HEK293 (cell line): ENCODE data around the gene ANTKMT.
A peak's percentile ranks its signal among the peaks of the same experiment; 100 is the strongest.

Source experiments
- BCL11A ChIP-seq: fragments of 450-650 bp; formaldehyde crosslinking; IDR thresholded peaks from 2 replicates; pipeline ENCODE4 v1.5.1; 2016; ENCODE audit warnings: low read depth, missing biosample characterization, missing genetic modification characterization
- HOXA7 ChIP-seq: sonication (generic); formaldehyde crosslinking; IDR thresholded peaks from 2 replicates; pipeline ENCODE4 v1.8.1; 2022; ENCODE audit warnings: missing genetic modification reagents, borderline replicate concordance
- HOXC10 ChIP-seq: sonication (generic); formaldehyde crosslinking; IDR thresholded peaks from 2 replicates; pipeline ENCODE4 v1.8.1; 2023; ENCODE audit warnings: mild to moderate bottlenecking, missing genetic modification reagents
- HOXD13 ChIP-seq: sonication (generic); formaldehyde crosslinking; IDR thresholded peaks from 2 replicates; pipeline ENCODE4 v1.8.0; 2022; ENCODE audit warnings: missing genetic modification reagents, borderline replicate concordance
- KLF1 ChIP-seq: fragments of 450-650 bp; formaldehyde crosslinking; IDR thresholded peaks from 2 replicates; pipeline ENCODE4 v1.5.1; 2016; ENCODE audit warnings: missing biosample characterization, missing genetic modification characterization
- SCRT1 ChIP-seq: fragments of 450-650 bp; formaldehyde crosslinking; IDR thresholded peaks from 2 replicates; pipeline ENCODE4 v1.5.1; 2016; ENCODE audit warnings: missing biosample characterization, missing genetic modification characterization, borderline replicate concordance
- ZBTB20 ChIP-seq: fragments of 450-650 bp; formaldehyde crosslinking; IDR thresholded peaks from 2 replicates; pipeline ENCODE4 v1.5.1; 2016; ENCODE audit warnings: missing biosample characterization, missing genetic modification characterization
- ZBTB48 ChIP-seq: fragments of 450-650 bp; formaldehyde crosslinking; IDR thresholded peaks from 2 replicates; pipeline ENCODE4 v1.5.1; 2016; ENCODE audit warnings: missing biosample characterization, missing genetic modification characterization
- ZBTB8A ChIP-seq: fragments of 450-650 bp; formaldehyde crosslinking; IDR thresholded peaks from 2 replicates; pipeline ENCODE4 v1.5.1; 2016; ENCODE audit warnings: missing biosample characterization, missing genetic modification characterization
- ZEB2 ChIP-seq: fragments of 450-650 bp; formaldehyde crosslinking; IDR thresholded peaks from 2 replicates; pipeline ENCODE4 v1.5.1; 2016; ENCODE audit warnings: missing biosample characterization, missing genetic modification characterization
- ZIC2 ChIP-seq: fragments of 450-650 bp; formaldehyde crosslinking; IDR thresholded peaks from 2 replicates; pipeline ENCODE4 v1.5.1; 2016; ENCODE audit warnings: missing biosample characterization, missing genetic modification characterization
- ZNF155 ChIP-seq: fragments of 450-650 bp; formaldehyde crosslinking; IDR thresholded peaks from 2 replicates; pipeline ENCODE4 v1.5.1; 2016; ENCODE audit warnings: missing biosample characterization, missing genetic modification characterization
- ZNF184 ChIP-seq: fragments of 450-650 bp; IDR thresholded peaks from 2 replicates; pipeline ENCODE4 v1.5.1; 2018; ENCODE audit warnings: missing biosample characterization, mild to moderate bottlenecking, missing genetic modification characterization
- ZNF223 ChIP-seq: fragments of 450-650 bp; formaldehyde crosslinking; IDR thresholded peaks from 2 replicates; pipeline ENCODE4 v1.5.1; 2016; ENCODE audit warnings: missing biosample characterization, missing genetic modification characterization
- ZNF302 ChIP-seq: fragments of 450-650 bp; formaldehyde crosslinking; IDR thresholded peaks from 2 replicates; pipeline ENCODE4 v1.5.1; 2016; ENCODE audit warnings: missing biosample characterization, missing genetic modification characterization, low read depth
- ZNF341 ChIP-seq: fragments of 450-650 bp; formaldehyde crosslinking; IDR thresholded peaks from 2 replicates; pipeline ENCODE4; 2016; ENCODE audit warnings: low read depth, missing biosample characterization, missing genetic modification characterization
- ZNF48 ChIP-seq: fragments of 450-650 bp; formaldehyde crosslinking; IDR thresholded peaks from 2 replicates; pipeline ENCODE4 v1.5.1; 2016; ENCODE audit warnings: missing biosample characterization, missing genetic modification characterization
- ZNF510 ChIP-seq: fragments of 450-650 bp; formaldehyde crosslinking; IDR thresholded peaks from 2 replicates; pipeline ENCODE4 v1.5.1; 2018; ENCODE audit warnings: mild to moderate bottlenecking, missing genetic modification characterization, missing biosample characterization; ENCODE audit not compliant: insufficient replicate concordance
- ZNF518A ChIP-seq: fragments of 450-650 bp; formaldehyde crosslinking; conservative IDR thresholded peaks from 2 replicates; pipeline ENCODE4 v1.5.1; 2016; ENCODE audit warnings: low read depth, missing biosample characterization, missing genetic modification characterization
- ZNF777 ChIP-seq: fragments of 450-650 bp; formaldehyde crosslinking; IDR thresholded peaks from 2 replicates; pipeline ENCODE4 v1.5.1; 2017; ENCODE audit warnings: missing biosample characterization, missing genetic modification characterization, borderline replicate concordance
- ZNF785 ChIP-seq: fragments of 450-650 bp; formaldehyde crosslinking; IDR thresholded peaks from 2 replicates; pipeline ENCODE4 v1.5.1; 2016; ENCODE audit warnings: missing biosample characterization, missing genetic modification characterization
- ZNF791 ChIP-seq: fragments of 450-650 bp; formaldehyde crosslinking; IDR thresholded peaks from 2 replicates; pipeline ENCODE4 v1.5.1; 2016; ENCODE audit warnings: missing biosample characterization, missing genetic modification characterization
- ZSCAN16 ChIP-seq: fragments of 450-650 bp; formaldehyde crosslinking; IDR thresholded peaks from 2 replicates; pipeline ENCODE4 v1.5.1; 2016; ENCODE audit warnings: missing biosample characterization, missing genetic modification characterization
- ZXDB ChIP-seq: fragments of 450-650 bp; formaldehyde crosslinking; IDR thresholded peaks from 2 replicates; pipeline ENCODE4 v1.5.1; 2016; ENCODE audit warnings: missing biosample characterization, missing genetic modification characterization
- TF ChIP-seq, protein P1 (sequence below): fragments of 450-650 bp; formaldehyde crosslinking; IDR thresholded peaks from 2 replicates; pipeline ENCODE4 v1.5.0; 2017; ENCODE audit warnings: missing biosample characterization, missing genetic modification characterization, borderline replicate concordance
- TF ChIP-seq, protein P2 (sequence below): fragments of 450-650 bp; formaldehyde crosslinking; IDR thresholded peaks from 2 replicates; pipeline ENCODE4 v1.5.1; 2016; ENCODE audit warnings: missing biosample characterization, missing genetic modification characterization
- TF ChIP-seq, protein P3 (sequence below): fragments of 450-650 bp; formaldehyde crosslinking; IDR thresholded peaks from 2 replicates; pipeline ENCODE4 v1.5.1; 2016; ENCODE audit warnings: missing biosample characterization, missing genetic modification characterization
- TF ChIP-seq, protein P4 (sequence below): fragments of 450-650 bp; formaldehyde crosslinking; IDR thresholded peaks from 2 replicates; pipeline ENCODE4 v1.5.1; 2016; ENCODE audit warnings: missing biosample characterization, missing genetic modification characterization

The ANTKMT gene

GRCh38 chr16:683396-684070 lies 37.4 kb upstream of the ANTKMT start (continued):
- TF ChIP-seq, protein P1, sequence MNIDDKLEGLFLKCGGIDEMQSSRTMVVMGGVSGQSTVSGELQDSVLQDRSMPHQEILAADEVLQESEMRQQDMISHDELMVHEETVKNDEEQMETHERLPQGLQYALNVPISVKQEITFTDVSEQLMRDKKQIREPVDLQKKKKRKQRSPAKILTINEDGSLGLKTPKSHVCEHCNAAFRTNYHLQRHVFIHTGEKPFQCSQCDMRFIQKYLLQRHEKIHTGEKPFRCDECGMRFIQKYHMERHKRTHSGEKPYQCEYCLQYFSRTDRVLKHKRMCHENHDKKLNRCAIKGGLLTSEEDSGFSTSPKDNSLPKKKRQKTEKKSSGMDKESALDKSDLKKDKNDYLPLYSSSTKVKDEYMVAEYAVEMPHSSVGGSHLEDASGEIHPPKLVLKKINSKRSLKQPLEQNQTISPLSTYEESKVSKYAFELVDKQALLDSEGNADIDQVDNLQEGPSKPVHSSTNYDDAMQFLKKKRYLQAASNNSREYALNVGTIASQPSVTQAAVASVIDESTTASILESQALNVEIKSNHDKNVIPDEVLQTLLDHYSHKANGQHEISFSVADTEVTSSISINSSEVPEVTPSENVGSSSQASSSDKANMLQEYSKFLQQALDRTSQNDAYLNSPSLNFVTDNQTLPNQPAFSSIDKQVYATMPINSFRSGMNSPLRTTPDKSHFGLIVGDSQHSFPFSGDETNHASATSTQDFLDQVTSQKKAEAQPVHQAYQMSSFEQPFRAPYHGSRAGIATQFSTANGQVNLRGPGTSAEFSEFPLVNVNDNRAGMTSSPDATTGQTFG (tag by site-specific recombination): no peak
- no peak for TF ChIP-seq ZNF48 (tag by site-specific recombination)
- peak; percentile 65 for TF ChIP-seq SCRT1 (tag by site-specific recombination)
- TF ChIP-seq ZNF791 (tag by site-specific recombination): no peak
- TF ChIP-seq ZNF510: no peak
- TF ChIP-seq ZNF518A: no peak
- TF ChIP-seq ZBTB8A (tag by site-specific recombination): peak; percentile 4
- peak; percentile 33; the same call in 1 of the 2 replicates for TF ChIP-seq ZBTB48 (tag by site-specific recombination)
- peak; percentile 97 for TF ChIP-seq BCL11A
- no peak; the same call in 1 of the 2 replicates for TF ChIP-seq ZIC2 (tag by site-specific recombination)
- TF ChIP-seq ZNF184 (tag by site-specific recombination): no peak; the same call in 1 of the 2 replicates
- TF ChIP-seq, protein P2, sequence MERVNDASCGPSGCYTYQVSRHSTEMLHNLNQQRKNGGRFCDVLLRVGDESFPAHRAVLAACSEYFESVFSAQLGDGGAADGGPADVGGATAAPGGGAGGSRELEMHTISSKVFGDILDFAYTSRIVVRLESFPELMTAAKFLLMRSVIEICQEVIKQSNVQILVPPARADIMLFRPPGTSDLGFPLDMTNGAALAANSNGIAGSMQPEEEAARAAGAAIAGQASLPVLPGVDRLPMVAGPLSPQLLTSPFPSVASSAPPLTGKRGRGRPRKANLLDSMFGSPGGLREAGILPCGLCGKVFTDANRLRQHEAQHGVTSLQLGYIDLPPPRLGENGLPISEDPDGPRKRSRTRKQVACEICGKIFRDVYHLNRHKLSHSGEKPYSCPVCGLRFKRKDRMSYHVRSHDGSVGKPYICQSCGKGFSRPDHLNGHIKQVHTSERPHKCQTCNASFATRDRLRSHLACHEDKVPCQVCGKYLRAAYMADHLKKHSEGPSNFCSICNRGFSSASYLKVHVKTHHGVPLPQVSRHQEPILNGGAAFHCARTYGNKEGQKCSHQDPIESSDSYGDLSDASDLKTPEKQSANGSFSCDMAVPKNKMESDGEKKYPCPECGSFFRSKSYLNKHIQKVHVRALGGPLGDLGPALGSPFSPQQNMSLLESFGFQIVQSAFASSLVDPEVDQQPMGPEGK (tag by site-specific recombination): peak; percentile 94
- TF ChIP-seq HOXD13: no peak
- TF ChIP-seq ZNF223 (tag by site-specific recombination): no peak
- peak; percentile 94 for TF ChIP-seq ZXDB (tag by site-specific recombination)
- no peak for TF ChIP-seq HOXA7 (CRISPR knock-in tag)
- peak; percentile 96 for TF ChIP-seq ZEB2 (tag by site-specific recombination)
- TF ChIP-seq ZBTB20 (tag by site-specific recombination): peak; percentile 48; the same call in 1 of the 2 replicates
- TF ChIP-seq ZSCAN16 (tag by site-specific recombination): peak; percentile 68; the same call in 1 of the 2 replicates
- TF ChIP-seq ZNF155 (tag by site-specific recombination): no peak
- no peak for TF ChIP-seq ZNF302 (tag by site-specific recombination)
- TF ChIP-seq, protein P3, sequence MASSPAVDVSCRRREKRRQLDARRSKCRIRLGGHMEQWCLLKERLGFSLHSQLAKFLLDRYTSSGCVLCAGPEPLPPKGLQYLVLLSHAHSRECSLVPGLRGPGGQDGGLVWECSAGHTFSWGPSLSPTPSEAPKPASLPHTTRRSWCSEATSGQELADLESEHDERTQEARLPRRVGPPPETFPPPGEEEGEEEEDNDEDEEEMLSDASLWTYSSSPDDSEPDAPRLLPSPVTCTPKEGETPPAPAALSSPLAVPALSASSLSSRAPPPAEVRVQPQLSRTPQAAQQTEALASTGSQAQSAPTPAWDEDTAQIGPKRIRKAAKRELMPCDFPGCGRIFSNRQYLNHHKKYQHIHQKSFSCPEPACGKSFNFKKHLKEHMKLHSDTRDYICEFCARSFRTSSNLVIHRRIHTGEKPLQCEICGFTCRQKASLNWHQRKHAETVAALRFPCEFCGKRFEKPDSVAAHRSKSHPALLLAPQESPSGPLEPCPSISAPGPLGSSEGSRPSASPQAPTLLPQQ (tag by site-specific recombination): peak; percentile 89
- TF ChIP-seq ZNF785 (tag by site-specific recombination): no peak; the same call in 1 of the 2 replicates
- TF ChIP-seq, protein P4, sequence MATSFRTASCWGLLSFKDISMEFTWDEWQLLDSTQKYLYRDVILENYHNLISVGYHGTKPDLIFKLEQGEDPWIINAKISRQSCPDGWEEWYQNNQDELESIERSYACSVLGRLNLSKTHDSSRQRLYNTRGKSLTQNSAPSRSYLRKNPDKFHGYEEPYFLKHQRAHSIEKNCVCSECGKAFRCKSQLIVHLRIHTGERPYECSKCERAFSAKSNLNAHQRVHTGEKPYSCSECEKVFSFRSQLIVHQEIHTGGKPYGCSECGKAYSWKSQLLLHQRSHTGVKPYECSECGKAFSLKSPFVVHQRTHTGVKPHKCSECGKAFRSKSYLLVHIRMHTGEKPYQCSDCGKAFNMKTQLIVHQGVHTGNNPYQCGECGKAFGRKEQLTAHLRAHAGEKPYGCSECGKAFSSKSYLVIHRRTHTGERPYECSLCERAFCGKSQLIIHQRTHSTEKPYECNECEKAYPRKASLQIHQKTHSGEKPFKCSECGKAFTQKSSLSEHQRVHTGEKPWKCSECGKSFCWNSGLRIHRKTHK (tag by site-specific recombination): no peak
- no peak for TF ChIP-seq ZNF777
- TF ChIP-seq HOXC10 (CRISPR knock-in tag): no peak
- peak; percentile 81 for TF ChIP-seq KLF1 (tag by site-specific recombination)
- TF ChIP-seq ZNF341: peak; percentile 70
